ENCODE measurements around the gene SOHLH1.

Gene SOHLH1, protein sequence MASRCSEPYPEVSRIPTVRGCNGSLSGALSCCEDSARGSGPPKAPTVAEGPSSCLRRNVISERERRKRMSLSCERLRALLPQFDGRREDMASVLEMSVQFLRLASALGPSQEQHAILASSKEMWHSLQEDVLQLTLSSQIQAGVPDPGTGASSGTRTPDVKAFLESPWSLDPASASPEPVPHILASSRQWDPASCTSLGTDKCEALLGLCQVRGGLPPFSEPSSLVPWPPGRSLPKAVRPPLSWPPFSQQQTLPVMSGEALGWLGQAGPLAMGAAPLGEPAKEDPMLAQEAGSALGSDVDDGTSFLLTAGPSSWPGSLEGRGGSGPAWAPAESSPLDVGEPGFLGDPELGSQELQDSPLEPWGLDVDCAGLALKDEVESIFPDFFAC

DNA sequence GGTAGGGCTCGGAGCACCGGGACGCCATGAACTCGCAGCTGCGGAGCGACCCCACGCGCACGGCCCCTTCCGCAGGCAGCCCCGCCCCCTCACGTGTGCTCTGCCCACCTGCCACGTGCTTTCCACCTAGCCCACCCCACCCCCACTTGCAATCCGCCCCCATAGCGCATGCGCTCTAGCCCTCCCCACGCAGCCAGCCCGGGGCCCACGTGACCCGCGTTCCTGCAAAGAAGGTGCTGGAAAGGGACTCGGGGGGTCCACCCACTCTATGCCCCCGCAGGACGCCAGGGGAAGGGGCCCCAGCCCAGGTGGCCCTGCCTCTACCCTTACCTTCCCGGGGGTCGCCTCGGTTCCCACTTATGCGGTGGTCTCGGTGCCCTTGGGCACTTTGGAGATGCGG, at the start of gene SOHLH1:
Gene SOHLH1 (minus strand): TSS at position 42 of the 400 bp plus-strand sequence. CDS start 14 bp downstream, at position 28.
- no peak for DNase-seq (ENCODE audit: low read depth in 2 of 3, low spot score in 2 of 3)

DNA sequence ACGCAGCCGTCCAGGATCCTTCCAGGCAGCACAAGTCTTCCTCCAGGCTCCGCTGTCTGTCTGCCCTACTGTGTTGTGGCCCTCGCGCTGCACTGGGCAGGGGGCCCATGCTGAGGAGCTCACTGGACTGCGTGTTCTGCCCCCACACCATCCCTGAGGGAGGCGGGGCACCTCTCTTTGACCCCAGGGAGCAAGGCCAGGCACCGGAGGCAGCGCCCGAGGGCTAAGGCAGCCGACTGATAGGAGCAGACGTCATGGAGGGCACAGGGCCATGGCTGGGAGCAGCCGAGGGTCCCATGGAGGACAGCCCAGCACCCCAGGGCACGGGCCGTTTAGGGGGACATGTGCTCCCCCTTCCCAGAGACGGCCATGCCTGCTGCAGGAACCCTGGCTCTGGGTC, 49.4 kb upstream of the SOHLH1 start:
- DNase-seq (ENCODE audit: low read depth in 2 of 3, low spot score in 2 of 3) = no peak

- DNase-seq (ENCODE audit: low read depth in 2 of 3, low spot score in 2 of 3) = no peak
Observed at GRCh38 chr9:135747311-135747710, 48.0 kb upstream of the SOHLH1 start.

GRCh38 chr9:135746565-135746964, 47.3 kb upstream of the SOHLH1 start:
- no peak for DNase-seq (ENCODE audit: low read depth in 2 of 3, low spot score in 2 of 3)

GRCh38 chr9:135745686-135746324, 46.5 kb upstream of the SOHLH1 start:
- no peak for DNase-seq (ENCODE audit: low read depth in 2 of 3, low spot score in 2 of 3)

DNA sequence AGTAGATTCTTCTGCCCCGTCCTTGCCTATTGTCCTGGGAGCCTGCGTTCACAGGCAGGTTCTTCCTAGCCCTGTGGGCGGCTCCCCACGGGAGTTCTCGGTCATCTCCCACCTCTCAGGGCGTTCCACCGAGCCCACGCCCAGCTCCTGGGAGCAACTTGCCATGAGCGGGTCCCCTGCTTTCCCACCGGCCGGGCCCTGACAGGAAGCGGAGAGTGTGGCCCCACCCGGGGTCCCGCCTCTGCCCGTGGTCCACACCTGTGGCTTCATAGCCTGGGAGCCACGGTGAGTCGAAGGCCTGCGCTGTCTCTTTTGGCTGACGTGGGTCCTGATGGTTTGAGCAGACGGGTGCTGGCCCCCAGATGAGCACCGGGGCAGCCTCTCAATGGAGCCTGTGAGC, 45.9 kb upstream of the SOHLH1 start:
- no peak for DNase-seq (ENCODE audit: low read depth in 2 of 3, low spot score in 2 of 3)

GRCh38 chr9:135744333-135745070, 45.2 kb upstream of the SOHLH1 start:
- no peak for DNase-seq (ENCODE audit: low read depth in 2 of 3, low spot score in 2 of 3)

DNA sequence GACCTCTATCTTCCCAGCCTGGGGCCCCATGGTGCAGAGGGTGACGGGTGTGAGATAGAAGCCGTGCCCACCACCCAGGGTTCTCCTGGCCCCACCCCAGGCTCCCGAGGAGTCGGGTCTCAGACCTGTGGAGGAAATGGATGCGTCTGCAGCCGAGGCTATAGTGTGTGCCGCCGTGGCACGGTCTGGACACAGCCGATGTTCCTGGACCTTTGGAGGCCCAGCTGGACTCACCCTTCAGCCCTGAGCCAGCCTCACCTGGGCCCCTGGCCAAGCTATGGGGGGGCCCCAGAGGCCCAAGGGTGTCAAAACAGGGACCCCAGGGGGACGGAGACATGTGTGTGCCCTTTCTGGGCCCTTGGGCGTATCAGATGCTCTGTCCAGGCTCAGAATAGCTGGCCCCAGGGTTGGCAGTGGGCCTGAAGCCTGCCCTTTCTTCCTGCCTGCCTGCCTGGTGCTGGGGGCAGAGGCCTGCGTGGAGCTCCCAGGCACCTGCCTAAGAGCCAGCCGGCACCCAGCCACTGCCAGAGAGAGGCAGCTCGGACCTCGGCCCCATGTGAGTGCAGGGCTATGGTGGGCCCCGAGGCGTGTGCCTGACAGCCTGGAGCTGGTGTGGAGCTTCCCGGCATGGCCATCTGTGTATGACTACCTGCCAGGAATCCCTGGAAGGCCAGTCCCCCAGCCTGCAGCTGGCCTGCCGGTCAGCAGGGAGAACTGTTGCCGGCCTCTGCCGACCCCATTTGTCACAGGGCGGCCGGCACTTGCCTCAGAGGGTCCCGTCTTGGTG, 44.5 kb upstream of the SOHLH1 start:
- DNase-seq (ENCODE audit: low read depth in 2 of 3, low spot score in 2 of 3) = no peak

DNA sequence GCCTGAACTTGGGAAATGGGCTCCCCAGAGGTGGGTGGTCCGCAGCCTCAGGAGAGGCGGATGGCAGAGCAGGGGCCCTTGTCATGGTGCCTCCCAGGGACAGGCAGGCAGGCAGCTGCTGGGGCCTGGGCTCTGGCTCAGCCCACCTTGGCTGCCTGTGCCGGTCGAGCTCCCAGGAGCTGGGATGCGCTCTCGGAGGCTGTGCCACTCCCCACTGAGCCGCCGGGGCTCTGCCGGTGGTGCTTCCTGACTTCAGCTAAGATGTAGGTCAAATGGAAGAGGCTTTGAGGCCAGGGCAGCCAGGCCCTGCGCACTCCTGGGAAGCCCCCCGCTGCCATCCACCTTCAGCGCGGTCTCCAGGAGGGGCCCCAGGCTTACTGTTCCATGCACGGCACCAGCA, 43.7 kb upstream of the SOHLH1 start:
- DNase-seq (ENCODE audit: low read depth in 2 of 3, low spot score in 2 of 3) = no peak

- DNase-seq (ENCODE audit: low read depth in 2 of 3, low spot score in 2 of 3) = no peak
Observed at GRCh38 chr9:135741276-135742219, 42.3 kb upstream of the SOHLH1 start.

DNA sequence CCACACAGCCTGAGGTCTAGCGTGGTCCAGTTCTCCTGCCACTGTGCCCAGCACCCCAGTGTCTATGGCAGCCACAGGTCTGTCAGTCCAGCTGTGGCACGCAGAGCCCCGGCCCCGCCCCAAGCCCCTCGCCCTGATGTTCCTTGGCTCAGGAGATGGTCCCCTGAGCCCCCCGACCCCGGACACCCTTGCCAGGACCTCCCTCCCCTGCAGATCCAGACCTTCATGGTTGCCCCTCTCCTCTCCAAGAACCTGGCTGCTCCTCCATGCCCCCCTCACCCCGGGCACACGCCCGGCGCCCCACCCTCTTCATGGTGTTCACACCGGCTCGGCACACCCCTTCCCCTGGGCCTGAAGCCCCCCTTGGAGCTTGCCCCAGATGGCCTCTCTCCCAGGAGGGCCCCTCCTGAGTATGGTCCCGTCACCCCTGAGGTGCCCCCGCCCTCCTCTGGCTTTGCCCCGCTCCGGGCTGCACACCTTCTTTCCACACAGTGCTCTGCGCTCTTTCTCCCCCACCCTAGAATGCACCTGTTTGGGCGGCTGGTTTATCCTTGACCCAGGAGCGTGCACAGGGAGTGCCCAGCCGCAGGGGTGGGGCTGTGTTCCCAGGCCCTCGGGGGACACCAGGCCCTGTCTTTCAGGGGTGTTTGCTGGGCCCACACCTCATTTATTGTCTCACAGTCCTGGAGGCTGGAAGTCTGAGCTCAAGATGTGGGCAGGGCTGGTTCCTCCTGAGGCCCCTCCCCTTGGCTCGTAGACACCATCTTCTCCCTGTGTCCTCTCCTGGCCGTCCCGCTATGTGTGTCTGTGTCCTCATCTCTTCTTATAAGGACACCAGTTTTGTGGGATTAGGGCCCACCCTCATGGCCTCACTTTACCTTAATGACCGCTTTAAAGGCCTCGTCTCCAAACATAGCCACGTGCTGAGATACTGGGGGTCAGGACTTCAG, 40.3 kb upstream of the SOHLH1 start:
- no peak for DNase-seq (ENCODE audit: low read depth in 2 of 3, low spot score in 2 of 3)

- no peak for DNase-seq (ENCODE audit: low read depth in 2 of 3, low spot score in 2 of 3)
Observed at GRCh38 chr9:135737840-135738521, 38.7 kb upstream of the SOHLH1 start.

GRCh38 chr9:135736979-135737839, 37.9 kb upstream of the SOHLH1 start:
- DNase-seq (ENCODE audit: low read depth in 2 of 3, low spot score in 2 of 3) = no peak

GRCh38 chr9:135736272-135736978, 37.1 kb upstream of the SOHLH1 start:
- DNase-seq (ENCODE audit: low read depth in 2 of 3, low spot score in 2 of 3) = no peak

- DNase-seq (ENCODE audit: low read depth in 2 of 3, low spot score in 2 of 3) = no peak
Observed at GRCh38 chr9:135734616-135735144, 35.4 kb upstream of the SOHLH1 start.

GRCh38 chr9:135732569-135733257, 33.4 kb upstream of the SOHLH1 start:
- no peak for DNase-seq (ENCODE audit: low read depth in 2 of 3, low spot score in 2 of 3)
